ENCODE measurements around the gene MAML2.

The MAML2 gene

DNA sequence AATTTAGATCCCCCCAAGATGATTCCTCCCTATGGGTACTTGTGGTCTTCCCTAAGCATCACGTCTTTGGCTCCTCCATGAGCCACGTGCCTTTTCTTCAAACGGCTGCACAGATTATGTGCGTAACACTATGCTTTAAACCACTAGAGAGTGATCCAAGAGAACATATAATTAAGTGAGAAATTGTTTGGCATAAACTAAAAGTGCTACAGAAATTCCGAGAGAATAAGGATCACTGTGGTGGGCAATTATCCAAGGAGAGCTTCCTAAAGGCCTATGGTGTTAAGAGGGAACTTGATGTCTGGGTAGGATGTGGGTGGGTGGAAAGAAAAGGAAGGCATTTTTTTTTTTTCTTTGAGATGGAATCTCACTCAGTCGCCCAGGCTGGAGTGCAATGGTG is 110.9 kb downstream of the MAML2 start:
- no peak for DNase-seq

DNA sequence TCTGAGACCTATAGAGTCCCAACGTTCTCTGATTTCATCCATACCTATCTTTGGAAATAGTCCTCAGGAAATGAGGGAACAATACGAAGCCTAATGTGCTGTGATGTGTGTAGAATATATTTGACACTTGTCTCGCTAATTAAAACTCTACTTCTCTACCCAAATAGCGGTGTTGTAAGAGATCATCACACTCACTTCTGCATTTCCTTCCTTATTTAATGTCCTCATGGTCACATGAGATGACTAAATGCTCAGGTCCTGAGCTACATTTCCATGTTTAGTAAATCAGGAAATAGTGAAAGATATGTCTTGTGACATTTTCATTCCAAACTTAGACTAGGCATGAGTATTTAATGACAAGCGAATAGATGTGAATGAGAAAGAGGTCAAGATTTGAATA is 112.3 kb downstream of the MAML2 start:
- no peak for DNase-seq

DNA sequence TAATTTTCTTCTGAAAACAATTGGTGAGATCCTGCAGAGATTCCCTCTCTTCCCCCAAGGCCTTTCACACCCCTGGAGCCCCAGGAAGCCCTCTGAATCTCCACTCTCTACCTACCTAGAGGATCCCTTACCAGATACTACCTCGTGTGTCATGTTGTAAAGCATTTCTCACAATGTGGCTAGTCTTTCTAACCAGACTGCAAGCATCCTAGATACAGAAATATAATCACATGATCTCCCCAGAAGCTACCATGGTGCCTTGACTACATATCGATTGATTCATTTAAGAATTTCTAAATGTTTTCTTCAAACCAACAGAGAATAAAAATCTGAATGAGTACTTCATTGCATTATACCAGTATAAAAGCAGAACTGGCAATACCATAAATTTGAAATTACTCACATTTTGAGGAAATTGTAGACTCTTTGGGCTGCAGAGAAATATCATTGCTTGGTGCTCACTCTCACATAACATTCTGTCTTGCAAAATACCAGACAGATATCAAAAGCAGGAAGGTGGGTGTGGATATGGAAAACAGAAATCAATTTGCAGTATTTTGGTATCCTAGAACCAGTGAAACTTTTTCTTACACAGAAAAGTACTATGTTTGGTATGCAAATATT is 113.5 kb downstream of the MAML2 start:
- no peak for DNase-seq

DNA sequence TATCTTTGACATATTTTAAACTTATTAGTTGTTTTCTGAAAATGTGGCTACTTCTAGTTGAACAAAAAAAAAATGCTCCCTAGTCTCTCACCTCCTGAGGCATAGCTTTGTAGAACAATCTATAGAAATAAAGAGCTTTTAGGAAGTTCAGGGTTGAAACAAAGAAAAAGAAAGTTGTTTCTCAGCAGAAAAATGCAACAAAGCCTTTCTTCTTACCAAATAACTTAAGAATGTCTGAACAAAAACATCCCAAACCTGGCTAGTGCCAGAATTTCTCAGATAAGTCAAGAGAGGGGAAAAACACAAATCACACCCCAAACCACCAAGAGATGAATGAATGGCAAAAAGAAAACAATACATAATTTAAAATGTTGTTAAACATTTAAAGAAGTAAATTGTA is 114.1 kb downstream of the MAML2 start:
- no peak for DNase-seq

DNA sequence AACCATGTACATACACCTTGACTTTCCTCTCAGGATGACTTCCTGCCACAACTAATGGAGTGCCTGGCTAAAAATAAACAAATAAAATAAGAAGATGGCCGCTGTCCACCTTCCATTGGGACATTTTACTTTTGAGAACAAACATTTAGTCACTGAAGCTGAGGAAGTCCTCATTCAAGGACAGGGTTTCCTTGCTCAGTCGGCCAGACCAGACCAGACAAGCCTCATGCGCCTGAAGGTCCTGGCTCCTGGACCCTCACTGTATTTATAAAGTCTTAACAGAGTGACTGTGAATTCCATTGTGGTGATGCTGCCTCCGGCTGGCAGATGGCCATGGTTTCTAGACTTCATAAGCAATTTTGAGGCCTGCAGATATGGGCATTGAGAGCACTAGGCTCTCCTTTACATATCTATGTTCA is 114.5 kb downstream of the MAML2 start:
- no peak for DNase-seq

DNA sequence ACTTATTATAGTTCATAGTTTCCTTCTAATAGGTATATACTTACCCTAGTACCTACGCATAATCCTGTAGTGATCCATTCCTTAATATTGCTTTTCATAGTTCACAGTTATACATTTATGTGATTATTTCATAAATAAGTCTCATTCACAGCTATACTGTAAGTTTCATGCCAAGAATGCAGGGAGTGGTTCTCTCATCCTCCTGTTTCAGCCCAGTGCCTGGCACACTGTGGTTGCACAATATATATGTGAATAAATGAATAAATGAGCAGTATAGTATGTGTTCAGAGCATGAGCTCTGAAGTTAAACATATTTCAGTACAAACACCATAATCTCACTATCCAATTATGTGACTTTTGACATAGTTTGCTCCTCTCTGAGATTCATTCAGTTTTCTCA is 115.8 kb downstream of the MAML2 start:
- DNase-seq: no peak

DNA sequence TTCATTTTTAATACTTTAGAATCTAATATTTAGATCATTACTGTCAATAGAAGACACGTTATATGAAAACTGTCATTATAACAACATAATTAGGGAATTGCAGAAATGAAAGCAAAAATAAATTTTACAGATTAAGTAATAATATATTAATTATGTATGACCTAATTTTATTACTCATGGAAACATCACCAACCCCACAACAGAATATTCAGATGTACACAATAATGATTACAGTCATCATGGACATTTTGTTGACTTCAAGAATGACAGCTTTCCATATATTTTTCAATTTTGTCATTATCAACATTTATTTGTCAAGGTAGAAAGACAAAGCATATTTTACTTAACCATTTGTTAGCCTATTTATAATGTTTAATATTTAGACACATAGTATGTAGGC is 119.9 kb downstream of the MAML2 start:
- DNase-seq: no peak

DNA sequence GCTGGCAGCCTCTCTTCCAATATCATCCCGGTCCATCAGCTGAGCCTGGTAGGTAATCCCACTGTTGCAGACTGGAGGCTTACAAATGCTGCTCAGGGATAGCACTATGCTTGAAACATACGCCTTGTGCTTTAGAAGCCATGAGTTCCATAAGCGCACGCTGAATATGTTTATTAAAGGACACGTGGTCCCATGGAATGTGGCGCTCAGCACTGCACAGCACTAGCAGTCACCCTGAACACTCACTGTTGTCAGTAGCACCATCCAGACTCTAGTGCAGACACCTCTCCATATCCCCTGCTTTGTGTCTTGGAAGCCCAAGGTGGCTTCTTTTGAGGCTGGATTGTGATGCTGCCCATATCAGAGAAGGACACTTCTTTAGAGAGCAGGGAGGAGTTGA is 120.9 kb downstream of the MAML2 start:
- DNase-seq: no peak

DNA sequence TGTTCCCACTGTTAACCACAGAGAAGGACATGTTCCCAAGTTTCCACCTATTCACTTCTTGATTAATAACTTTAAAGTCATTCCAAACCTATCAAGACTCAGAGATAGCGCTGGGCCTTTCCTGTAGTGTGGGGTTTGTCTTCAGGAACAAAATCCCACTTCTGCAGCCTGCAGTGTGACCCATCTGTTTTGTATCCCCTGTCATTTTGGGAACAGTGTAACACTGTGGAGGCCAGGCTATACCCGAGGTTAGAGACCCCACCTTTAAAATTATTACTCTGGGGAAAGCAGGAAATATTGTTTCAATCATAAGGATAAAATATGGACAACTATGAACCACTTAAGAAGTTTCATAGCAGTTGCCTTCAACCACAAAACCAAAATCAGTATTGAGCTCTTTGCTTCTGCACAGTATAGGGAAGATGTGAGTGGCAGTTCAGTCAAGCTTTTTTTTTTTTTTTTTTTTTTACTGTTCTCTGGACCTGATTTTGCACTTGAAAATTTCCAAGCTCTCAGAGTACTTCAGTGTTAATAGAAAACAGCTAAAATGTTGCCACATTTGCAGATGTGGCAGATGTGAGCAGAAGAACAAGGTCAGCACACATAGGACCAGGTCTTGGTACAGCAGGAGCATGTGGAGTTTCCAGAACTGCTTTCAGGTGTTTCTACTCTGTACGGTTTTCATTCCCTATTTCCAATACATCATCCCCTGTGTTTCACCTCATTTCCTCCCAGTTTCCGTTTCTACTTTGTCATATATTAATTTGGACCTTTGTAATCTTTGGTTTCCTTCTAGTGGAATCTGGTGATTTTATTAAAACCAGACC is 121.5 kb downstream of the MAML2 start:
- DNase-seq: no peak

DNA sequence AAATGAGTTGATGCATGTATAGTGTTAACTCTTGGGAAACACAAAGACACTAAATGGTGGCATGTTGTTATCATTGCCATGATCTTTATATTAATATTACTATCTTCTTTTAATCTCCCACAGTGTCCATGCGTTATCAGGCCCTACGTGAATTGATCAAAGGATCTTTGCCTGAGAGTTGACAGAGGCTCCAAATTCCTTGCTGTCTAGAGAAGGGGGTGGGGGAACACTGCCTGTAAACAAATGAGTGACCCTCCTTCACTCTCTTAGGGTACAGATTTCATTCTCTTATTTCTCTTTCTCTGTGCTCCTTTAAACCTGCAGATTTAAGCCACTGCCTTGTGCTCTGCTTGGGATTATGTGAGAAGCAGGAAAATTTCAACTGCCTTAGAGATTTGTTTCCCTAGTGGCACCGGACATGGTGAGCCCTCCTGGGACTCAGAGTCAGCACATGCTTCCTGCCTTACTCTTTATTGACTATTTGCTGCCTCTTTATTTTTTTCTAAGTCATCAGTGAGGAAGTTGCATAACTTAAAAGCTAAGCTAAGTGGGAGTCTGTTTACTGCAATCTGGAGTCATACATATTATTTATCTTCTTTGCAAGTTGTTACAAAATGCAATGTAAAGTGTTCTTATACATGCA is 122.9 kb downstream of the MAML2 start:
- no peak for DNase-seq

DNA sequence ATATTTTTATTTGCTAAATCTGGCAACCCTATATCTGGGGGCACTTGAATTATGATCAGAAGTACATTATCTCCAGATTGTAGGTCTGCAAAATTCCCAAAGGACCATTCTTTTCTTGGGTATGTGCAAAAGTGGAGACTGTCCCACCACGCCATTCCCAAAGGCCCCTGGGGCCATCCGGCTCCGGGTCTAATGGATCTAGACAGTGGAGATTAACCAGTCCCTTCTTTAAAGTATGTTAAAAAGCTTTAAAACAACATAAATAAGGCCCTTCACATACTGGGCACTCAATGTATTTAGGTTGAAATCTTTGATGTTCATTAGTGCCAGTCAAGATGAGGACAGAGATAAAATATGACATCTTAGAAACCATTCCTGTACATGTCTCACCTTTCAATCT is 124.1 kb downstream of the MAML2 start:
- DNase-seq: no peak

DNA sequence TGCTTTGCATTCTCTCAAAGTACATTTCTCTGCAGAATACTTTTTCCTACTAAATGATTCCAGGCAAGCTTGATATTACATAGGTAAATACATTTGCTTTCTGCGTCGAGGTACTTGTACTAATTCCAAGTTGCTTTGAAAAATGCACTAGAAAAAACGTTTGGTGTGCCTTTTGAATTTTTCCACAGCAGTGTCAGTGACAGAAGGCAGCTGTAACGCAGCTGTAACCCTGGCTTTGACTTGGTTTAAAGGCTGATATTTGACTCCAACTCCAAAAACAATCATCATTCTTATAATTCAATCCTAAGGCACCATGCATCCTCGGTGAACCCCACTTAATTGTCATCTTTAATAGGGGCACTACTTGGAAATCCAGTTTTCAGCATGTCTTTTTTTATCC is 125.0 kb downstream of the MAML2 start:
- DNase-seq: no peak

DNA sequence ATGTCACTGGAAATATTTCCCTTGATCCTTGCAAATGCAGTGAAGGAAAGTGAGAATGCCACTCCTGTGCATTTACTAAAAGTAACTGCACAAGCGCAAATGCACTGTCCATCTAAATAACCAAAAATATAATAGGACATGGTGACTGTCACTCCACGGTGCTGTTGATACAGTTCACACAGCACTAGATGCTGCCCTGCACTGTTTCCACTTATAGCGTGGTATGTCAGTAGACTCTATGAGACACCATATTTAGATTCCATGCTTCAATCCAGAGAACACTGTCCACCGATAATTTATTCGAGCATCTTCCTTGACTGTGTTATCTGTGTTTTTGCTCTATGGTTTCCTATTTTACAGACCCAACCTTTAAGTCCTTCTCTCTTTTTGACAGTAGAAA is 125.8 kb downstream of the MAML2 start:
- DNase-seq: no peak

DNA sequence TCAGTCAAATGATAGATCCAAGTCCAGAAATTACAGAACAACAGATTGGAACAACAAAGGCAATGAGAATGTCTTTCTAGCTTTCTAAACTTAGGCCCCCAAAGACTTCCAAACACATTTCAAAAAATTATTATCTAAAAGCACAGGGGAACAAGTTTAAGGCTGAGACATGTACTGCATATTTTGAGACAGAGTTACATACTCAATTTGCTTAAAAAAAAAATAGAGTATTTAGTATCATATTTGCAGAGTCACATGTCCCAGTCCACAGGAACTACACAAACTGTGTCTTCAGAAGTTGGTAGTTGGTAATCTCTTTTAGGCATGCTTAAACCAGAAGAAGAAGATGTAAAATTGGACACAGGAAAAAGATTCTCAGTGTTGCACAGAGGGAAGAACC is 127.2 kb downstream of the MAML2 start:
- DNase-seq: no peak

DNA sequence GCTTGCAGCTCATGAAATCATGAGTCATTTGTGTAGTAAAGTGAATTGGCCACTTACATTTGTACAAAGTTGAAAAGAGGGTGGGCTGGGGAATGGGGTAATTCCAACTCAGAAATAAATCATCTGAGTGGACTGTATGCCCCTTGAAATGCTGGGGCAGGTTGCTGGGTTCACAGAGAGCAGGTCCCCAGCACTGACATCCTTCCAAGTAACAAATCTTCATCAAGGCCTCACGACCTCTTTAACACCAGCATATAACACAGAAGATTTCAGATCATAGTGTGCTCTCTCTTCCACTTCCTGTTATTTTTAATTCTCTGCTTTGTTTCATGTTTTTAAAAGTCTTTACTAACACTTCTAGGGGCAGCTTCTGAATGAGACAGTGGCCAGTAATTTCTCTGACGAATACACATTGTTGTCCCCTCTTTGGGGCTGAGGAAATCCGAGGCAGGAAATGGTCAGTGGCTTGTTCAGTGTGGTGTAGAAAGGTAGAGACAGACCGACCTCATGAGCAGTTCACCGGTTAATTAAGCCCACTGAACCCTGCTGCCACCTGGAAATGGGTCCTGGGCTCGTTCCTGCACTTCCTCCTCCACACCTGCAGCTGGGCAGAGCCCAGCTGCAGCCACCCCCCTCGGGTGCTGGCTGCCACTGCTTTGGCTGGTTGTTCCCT is 127.7 kb downstream of the MAML2 start:
- DNase-seq: no peak

DNA sequence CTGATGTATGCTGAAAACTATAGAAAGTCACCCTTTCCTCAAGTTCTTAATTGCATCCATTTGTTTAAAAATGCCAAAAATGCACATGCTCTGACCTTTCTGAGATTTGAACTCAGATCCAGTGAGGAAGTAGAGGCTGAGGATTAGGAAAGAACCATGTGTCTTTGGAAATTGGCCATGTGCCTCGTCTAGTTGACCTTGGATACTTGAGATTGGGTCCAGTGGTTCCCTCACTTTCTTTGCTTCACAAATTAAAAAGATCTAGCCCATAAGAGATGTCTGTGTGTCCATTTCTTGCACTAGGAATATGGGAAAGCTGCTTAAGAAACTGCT is 128.3 kb downstream of the MAML2 start:
- DNase-seq: no peak

DNA sequence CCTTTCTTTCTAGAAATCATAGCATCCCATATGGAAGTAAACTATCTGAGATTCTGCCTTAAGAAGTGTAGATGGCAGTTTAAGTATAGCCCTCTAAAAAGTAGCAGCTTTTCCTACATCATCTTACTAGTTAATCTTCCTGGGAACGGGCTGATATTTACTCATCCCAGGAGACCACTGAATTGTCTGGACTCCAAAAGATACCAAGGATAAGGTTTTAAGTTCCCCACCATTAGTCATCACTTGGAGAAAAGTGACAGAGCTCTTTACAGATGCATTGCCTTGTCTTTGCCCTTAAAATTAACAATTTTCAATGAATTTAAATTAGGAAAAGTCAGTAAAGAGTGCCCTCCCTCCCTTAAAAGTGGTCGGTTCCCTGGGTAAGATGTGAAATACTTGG is 129.5 kb downstream of the MAML2 start:
- DNase-seq: no peak

DNA sequence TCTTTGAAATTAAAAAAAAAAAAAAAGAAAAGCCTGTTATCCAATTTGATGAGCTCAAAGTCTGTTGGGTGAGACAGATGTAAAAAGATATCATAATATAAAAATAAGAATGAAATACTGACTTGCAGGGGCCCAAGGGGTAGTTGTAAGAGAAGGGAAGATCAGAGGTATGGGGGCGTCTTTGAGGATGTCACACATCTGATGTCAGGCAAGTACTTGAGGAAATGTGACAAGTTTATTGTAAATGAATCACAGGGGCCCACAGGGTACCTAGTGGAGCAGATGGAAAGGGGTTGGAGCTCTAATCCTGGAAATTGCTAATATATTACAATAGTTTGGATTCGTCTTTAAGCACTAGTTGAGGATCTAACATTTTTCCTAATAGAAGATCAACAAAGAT is 131.6 kb downstream of the MAML2 start:
- DNase-seq: peak in 1 of 2 experiments; percentile 64

DNA sequence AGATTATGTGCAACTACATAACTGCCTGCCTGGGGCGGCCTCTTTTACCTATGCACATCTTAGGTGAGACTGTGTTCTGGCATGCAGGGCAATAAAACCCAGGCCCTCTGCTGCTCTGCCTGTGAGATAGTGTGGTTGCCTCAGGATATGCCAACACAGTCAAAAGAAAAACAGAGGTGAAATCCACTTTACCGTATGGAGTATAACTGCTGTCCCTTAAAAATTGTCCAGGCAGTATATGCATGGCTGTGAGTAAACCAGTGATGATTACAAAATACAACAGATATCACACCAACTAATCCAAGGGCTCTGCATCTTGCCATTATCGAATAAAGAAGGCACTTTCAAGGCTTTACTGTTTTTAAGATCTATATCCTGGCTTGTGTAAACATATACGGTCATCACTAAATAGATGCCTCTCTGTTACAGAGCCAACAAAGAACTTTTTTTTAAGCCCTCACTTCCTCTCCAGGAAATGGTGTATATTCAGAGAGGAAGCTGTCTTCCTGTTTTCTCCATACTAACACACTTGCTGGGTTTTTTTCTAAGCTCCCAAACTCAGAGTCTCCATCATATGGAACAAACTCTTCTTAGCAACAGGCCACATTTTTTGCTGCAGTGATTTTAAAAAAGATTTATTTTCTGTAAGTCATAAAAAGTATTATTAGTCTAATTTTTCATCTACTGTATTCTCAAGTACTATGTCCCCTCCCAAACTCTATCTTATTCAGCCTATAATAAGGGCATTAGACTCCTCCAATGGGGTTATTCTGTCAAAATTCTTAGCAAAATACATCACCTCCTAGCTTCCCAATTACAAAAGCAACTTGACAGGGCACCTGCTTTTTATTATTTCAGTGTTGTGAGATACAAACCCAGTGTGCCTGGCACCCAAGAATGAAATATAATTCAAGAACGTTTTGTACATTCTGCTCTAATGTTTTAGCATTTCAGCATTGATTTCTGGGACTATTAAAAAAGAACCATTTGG is 135.2 kb downstream of the MAML2 start:
- no peak for DNase-seq

DNA sequence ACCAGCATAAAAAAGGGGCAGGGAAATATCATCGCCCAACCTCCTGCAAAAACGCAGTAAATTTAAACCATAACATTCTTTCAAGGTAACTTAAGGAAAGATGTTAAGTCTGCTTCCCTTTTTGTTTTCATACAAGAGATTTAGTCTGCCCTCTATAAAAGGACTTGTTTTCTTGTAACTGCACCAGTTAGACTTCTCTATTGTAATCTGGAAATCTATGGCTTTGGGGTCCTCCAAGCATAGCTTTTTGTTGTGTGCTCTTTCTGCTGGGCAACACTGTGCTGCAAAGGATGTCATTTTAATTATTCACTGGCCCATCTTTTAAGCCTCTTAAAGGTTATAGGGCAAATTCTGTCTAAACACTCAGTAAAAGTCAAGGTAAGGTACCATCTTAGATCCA is 136.0 kb downstream of the MAML2 start:
- no peak for DNase-seq

DNA sequence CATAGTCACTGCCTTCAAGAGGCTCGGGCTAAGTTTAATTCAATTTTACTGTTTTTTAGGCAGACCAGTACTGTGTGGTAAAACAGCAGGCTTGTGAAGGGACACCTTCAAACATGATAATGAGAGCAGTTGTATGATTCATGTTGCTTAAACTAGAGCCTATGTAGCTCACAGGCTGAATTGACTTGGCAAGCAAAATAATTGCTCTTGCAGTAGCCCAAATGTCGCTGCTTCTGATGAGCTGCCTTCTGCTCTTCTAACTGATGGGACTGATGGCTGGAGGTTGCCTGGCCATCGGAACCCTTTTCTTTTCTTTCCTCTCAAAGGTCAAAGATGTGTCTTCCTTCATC is 137.6 kb downstream of the MAML2 start:
- DNase-seq: no peak

DNA sequence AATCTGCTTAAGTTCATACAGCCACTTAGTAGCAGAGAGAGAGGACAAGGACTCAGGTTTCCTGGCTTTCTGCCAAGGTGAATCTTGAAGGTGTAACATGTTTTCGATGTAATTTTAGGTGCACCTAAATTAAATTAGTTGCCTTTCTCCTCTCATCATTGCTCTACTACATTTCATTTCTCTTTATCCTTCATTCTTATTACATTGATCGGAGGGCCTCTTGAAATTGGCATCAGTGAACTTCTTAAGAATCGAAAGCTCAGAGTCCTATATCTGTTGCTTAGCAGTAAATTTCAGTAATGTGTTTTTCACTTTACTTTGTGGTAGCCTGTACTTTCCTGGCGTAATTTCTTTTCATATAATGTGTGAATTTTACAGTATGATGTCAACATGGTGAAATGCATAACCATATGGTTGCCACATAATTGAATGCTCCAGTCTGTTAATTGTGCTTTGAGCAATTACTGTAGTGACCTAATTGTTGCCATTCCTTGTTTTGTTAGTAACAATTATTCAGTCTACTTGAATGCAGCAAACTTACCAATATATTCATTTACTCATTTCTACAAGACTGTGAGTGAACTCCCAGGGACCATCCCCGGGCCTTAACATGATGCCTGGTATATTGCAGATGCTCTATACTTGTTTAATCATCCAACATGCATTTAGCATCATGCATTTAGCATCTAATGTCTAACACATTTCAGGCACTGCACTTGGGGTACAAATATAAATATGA is 138.1 kb downstream of the MAML2 start:
- DNase-seq: no peak

Data from stimulated activated CD4-positive, alpha-beta T cell treated with anti-CD3 and anti-CD28 coated beads, Interleukin-4, amount 100 ng/mL, for 4 hours (primary cell).